PC-3 (cell line): ENCODE measurements around the gene EMB. TPM values are rescaled to one million over a fixed set of nuclear protein-coding genes. Genes with fewer than 3 reads are reported as not detected.

Experiments
- ATAC-seq: fragments of 200-7000 bp; cut with Tn5 transposase; 2 replicates; pipeline ENCODE4 v1.9.1; 2020; ENCODE audit warnings: mild to moderate bottlenecking, moderate library complexity
- BruUV-seq: library from RNA; stranded (reverse); fragments of 400-500 nt; replicated peaks from 2 replicates; lab custom pipeline; 2021; lab: Mats Ljungman, UMichigan
- CTCF ChIA-PET: fragments of 300-600 bp; sonication (Branson Sonifier 250); formaldehyde crosslinking; loops from one replicate; lab custom pipeline; 2022; ENCODE audit warnings: antibody characterized with exemption; lab: Charles Lee
- POLR2A ChIA-PET: fragments of 300-600 bp; sonication (Branson Sonifier 250); formaldehyde crosslinking; loops from one replicate; lab custom pipeline; 2022; ENCODE audit warnings: antibody characterized with exemption; ENCODE audit not compliant: unreplicated experiment; lab: Charles Lee
- DNase-seq: peaks from one replicate; pipeline ENCODE4 v3.0.0-alpha.2; 2015
- H2AFZ ChIP-seq: fragments of 300-600 bp; sonication (generic); 2 replicates; pipeline ENCODE4 v1.6.0; 2016; ENCODE audit warnings: antibody characterized with exemption, low read length
- H3F3A ChIP-seq: fragments of 300-600 bp; sonication (generic); one replicate; pipeline ENCODE4 v1.6.0; 2017; ENCODE audit warnings: antibody characterized with exemption, low read length, control low read depth, mild to moderate bottlenecking; ENCODE audit not compliant: unreplicated experiment
- H3K27ac ChIP-seq: fragments of 300-600 bp; sonication (generic); 2 replicates; pipeline ENCODE4 v1.5.1; 2016; ENCODE audit warnings: mild to moderate bottlenecking, low read length
- H3K27me3 ChIP-seq: fragments of 300-600 bp; sonication (generic); 2 replicates; pipeline ENCODE4 v1.6.1; 2016; ENCODE audit warnings: low read length, mixed read lengths
- H3K36me3 ChIP-seq: fragments of 300-600 bp; sonication (generic); 2 replicates; pipeline ENCODE4 v1.6.1; 2016; ENCODE audit warnings: low read depth, mixed run types, low read length, mixed read lengths
- H3K4me1 ChIP-seq: fragments of 300-600 bp; sonication (generic); 2 replicates; pipeline ENCODE4 v1.5.1; 2016; ENCODE audit warnings: low read length; ENCODE audit not compliant: insufficient read depth
- H3K4me2 ChIP-seq: fragments of 300-600 bp; sonication (generic); 2 replicates; pipeline ENCODE4 v1.6.0; 2016; ENCODE audit warnings: low read length
- H3K4me3 ChIP-seq: fragments of 300-600 bp; sonication (generic); 2 replicates; pipeline ENCODE4 v1.5.1; 2016; ENCODE audit warnings: mild to moderate bottlenecking, low read length, mixed read lengths
- H3K79me2 ChIP-seq: fragments of 300-600 bp; sonication (generic); 2 replicates; pipeline ENCODE4 v1.6.1; 2017; ENCODE audit warnings: low read length, mixed read lengths
- H3K9ac ChIP-seq: fragments of 300-600 bp; sonication (generic); 2 replicates; pipeline ENCODE4 v1.6.0; 2016; ENCODE audit warnings: mild to moderate bottlenecking, low read length
- H3K9me2 ChIP-seq: fragments of 300-600 bp; sonication (generic); replicated peaks from 2 replicates; pipeline ENCODE4 v1.6.1; 2016; ENCODE audit warnings: mixed run types, low read length, mixed read lengths
- H3K9me3 ChIP-seq: fragments of 300-600 bp; sonication (generic); 2 replicates; pipeline ENCODE4 v1.6.1; 2016; ENCODE audit warnings: low read length, mixed read lengths
- H4K20me1 ChIP-seq: fragments of 300-600 bp; sonication (generic); 2 replicates; pipeline ENCODE4 v1.6.1; 2016; ENCODE audit warnings: low read length, mixed read lengths
- EZH2 ChIP-seq: fragments of 300-600 bp; sonication (generic); IDR thresholded peaks from one replicate; pipeline ENCODE4 v1.6.1; 2017; ENCODE audit warnings: antibody characterized with exemption, mild to moderate bottlenecking, low read length; ENCODE audit not compliant: unreplicated experiment
- EZH2phosphoT487 ChIP-seq: fragments of 300-600 bp; sonication (generic); IDR thresholded peaks from 2 replicates; pipeline ENCODE4 v1.6.1; 2018; ENCODE audit warnings: mild to moderate bottlenecking, antibody characterized with exemption, low read length, borderline replicate concordance
- intact Hi-C: fragments of 100-400 bp; cut with micrococcal nuclease; formaldehyde crosslinking; loops from 2 replicates; pipeline ENCODE4 v1.9.0; 2023
- total RNA-seq: library from RNA; depleted of rRNA; stranded (reverse); fragments of >200 nt; gene quantifications from 2 replicates; pipeline ENCODE4 v1.2.3, GENCODE V29; 2014; rRNA removed
- TF ChIP-seq, protein P1 (sequence below): fragments of 300-600 bp; sonication (generic); conservative IDR thresholded peaks from 2 replicates; pipeline ENCODE4 v1.5.1; 2017; ENCODE audit warnings: antibody characterized with exemption, low read depth, mild to moderate bottlenecking, low read length

Gene EMB
- total RNA-seq, 1 experiment from 2014 or later, result 5.4 TPM

GRCh38 chr5:50359187-50359586 lies 81.9 kb downstream of the EMB start:
- H3K9me2 ChIP-seq, result no peaks in the 10 kb centered on the region
- no peak overlapping the region for H2AFZ ChIP-seq
- DNase-seq (no peak), ATAC-seq (no peak)
- no peak overlapping the region for H3K27ac ChIP-seq
- H3F3A ChIP-seq, result no peaks in the 10 kb centered on the region
- no peaks in the 10 kb centered on the region for H3K4me1 ChIP-seq
- CTCF ChIA-PET, result no interaction called here
- H3K9ac ChIP-seq, result no peak overlapping the region
- no peak overlapping the region for H3K4me2 ChIP-seq
- intact Hi-C loops, result no loop called here
- H3K4me3 ChIP-seq, result no peak overlapping the region
- TF ChIP-seq EZH2phosphoT487 (no peak), EZH2 (no peak)
- TF ChIP-seq, protein P1, sequence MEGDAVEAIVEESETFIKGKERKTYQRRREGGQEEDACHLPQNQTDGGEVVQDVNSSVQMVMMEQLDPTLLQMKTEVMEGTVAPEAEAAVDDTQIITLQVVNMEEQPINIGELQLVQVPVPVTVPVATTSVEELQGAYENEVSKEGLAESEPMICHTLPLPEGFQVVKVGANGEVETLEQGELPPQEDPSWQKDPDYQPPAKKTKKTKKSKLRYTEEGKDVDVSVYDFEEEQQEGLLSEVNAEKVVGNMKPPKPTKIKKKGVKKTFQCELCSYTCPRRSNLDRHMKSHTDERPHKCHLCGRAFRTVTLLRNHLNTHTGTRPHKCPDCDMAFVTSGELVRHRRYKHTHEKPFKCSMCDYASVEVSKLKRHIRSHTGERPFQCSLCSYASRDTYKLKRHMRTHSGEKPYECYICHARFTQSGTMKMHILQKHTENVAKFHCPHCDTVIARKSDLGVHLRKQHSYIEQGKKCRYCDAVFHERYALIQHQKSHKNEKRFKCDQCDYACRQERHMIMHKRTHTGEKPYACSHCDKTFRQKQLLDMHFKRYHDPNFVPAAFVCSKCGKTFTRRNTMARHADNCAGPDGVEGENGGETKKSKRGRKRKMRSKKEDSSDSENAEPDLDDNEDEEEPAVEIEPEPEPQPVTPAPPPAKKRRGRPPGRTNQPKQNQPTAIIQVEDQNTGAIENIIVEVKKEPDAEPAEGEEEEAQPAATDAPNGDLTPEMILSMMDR, result no peak
- no peaks in the 10 kb centered on the region for H4K20me1 ChIP-seq
- H3K27me3 ChIP-seq, result no peaks in the 10 kb centered on the region
- BruUV-seq, result no TSS peak
- no peaks in the 10 kb centered on the region for H3K9me3 ChIP-seq
- H3K36me3 ChIP-seq, result no peaks in the 10 kb centered on the region
- POLR2A ChIA-PET, result no interaction called here
- no peaks in the 10 kb centered on the region for H3K79me2 ChIP-seq

DNA sequence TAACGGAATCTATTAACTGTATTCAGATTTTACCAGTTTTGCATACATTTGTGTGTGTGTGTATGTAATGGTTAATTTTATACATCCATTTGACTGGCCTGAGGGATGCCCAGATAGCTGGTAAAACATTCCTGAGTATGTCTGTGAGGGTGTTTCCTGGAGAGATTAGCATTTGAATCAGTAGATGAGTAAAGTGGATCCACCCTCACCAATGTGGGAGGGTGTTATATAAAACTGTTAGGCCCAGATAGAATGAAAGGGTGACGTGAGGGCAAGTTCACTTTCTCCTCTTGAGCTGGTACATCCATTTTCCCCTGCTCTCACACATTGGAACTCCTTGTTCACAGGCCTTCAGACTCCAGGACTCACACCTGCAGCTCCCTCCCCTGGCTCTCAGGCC lies 88.7 kb downstream of the EMB start:
- Histone ChIP-seq H3K27me3 (no peaks in the 10 kb centered on the region), H2AFZ (no peak overlapping the region), H3F3A (no peaks in the 10 kb centered on the region), H3K9me3 (no peaks in the 10 kb centered on the region), H3K4me2 (no peak overlapping the region), H3K9me2 (no peaks in the 10 kb centered on the region), H4K20me1 (no peaks in the 10 kb centered on the region), H3K27ac (no peak overlapping the region), H3K4me1 (no peaks in the 10 kb centered on the region), H3K79me2 (no peaks in the 10 kb centered on the region), H3K36me3 (no peaks in the 10 kb centered on the region), H3K9ac (no peak overlapping the region), H3K4me3 (no peak overlapping the region)
- TF ChIP-seq EZH2phosphoT487 (no peak), EZH2 (no peak)
- ChIA-PET POLR2A (no interaction called here), CTCF (no interaction called here)
- intact Hi-C loops, result no loop called here
- no TSS peak for BruUV-seq
- ATAC-seq, result no peak
- no peak for DNase-seq

Other genes with a start within 250 kb of the EMB start
- 0.07 and 0.69 TPM in 2 replicates for gene PARP8, start 225.3 kb upstream of the EMB start, total RNA-seq